ENCODE measurements around the gene ADGRF4.

- TF ChIP-seq POLR2A (IDR thresholded peaks at IDR 0.05) (no peak), CTCF (IDR thresholded peaks at IDR 0.05) (no peak)
Observed at GRCh38 chr6:47655719-47656595, 42.4 kb upstream of the ADGRF4 start.
